ENCODE results near the gene PPP2R5A. TPM values are rescaled to one million over a fixed set of nuclear protein-coding genes. Genes with fewer than 3 reads are reported as not detected.

The PPP2R5A gene
- total RNA-seq, 2 donors from 2014 or later: 40.7 to 41.4 TPM

- Histone ChIP-seq H3K27me3 (ENCODE audit: control insufficient read depth, insufficient read depth, low read length, poor library complexity, severe bottlenecking) (no peaks in the 10 kb centered on the region), H3K4me3 (ENCODE audit: low read length) (no peak overlapping the region), H3K9ac (ENCODE audit: extremely low read depth, low read length, poor library complexity, severe bottlenecking) (no peak overlapping the region), H3K27ac (ENCODE audit: low read depth, low read length) (no peak overlapping the region), H3K9me3 (ENCODE audit: control insufficient read depth, low read length) (peaks cover 14% of the 10 kb centered on the region), H3K36me3 (ENCODE audit: control insufficient read depth, insufficient read depth, low read length) (peaks cover 61% of the 10 kb centered on the region), H3K4me1 (ENCODE audit: control insufficient read depth, insufficient read depth, low read length) (peaks cover 6% of the 10 kb centered on the region)
- WGBS, 2 experiments (ENCODE audit: insufficient coverage in 1 of 2, insufficient read length in 1 of 2): 43% methylated on average over 3 of the region's 3 CpGs; no CpG with 5 or more reads in 1 of the 2 experiments
- TF ChIP-seq, protein P1, sequence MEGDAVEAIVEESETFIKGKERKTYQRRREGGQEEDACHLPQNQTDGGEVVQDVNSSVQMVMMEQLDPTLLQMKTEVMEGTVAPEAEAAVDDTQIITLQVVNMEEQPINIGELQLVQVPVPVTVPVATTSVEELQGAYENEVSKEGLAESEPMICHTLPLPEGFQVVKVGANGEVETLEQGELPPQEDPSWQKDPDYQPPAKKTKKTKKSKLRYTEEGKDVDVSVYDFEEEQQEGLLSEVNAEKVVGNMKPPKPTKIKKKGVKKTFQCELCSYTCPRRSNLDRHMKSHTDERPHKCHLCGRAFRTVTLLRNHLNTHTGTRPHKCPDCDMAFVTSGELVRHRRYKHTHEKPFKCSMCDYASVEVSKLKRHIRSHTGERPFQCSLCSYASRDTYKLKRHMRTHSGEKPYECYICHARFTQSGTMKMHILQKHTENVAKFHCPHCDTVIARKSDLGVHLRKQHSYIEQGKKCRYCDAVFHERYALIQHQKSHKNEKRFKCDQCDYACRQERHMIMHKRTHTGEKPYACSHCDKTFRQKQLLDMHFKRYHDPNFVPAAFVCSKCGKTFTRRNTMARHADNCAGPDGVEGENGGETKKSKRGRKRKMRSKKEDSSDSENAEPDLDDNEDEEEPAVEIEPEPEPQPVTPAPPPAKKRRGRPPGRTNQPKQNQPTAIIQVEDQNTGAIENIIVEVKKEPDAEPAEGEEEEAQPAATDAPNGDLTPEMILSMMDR (conservative IDR thresholded peaks at IDR 0.05): peak; percentile 98
- peaks cover 58% of the 10 kb centered on the region for H3K36me3 Mint-ChIP-seq (ENCODE audit: low read depth)
- H3K9me3 Mint-ChIP-seq: peaks cover 7% of the 10 kb centered on the region
- no peaks in the 10 kb centered on the region for H3K27me3 Mint-ChIP-seq (ENCODE audit: insufficient read depth)
- DNase-seq: peak; percentile 86
- peaks cover 12% of the 10 kb centered on the region for H3K4me1 Mint-ChIP-seq
- H3K27ac Mint-ChIP-seq: peak overlapping the region; percentile 30
- no peak overlapping the region for H3K4me3 Mint-ChIP-seq
These were observed 82.9 kb downstream of the PPP2R5A start for GRCh38 chr1:212368073-212368484.

- Histone ChIP-seq H3K4me3 (ENCODE audit: low read length) (no peak overlapping the region), H3K27ac (ENCODE audit: low read depth, low read length) (no peak overlapping the region), H3K9ac (ENCODE audit: extremely low read depth, low read length, poor library complexity, severe bottlenecking) (no peak overlapping the region), H3K4me1 (ENCODE audit: control insufficient read depth, insufficient read depth, low read length) (no peaks in the 10 kb centered on the region), H3K36me3 (ENCODE audit: control insufficient read depth, insufficient read depth, low read length) (peaks cover 76% of the 10 kb centered on the region), H3K27me3 (ENCODE audit: control insufficient read depth, insufficient read depth, low read length, poor library complexity, severe bottlenecking) (no peaks in the 10 kb centered on the region), H3K9me3 (ENCODE audit: control insufficient read depth, low read length) (peaks cover 20% of the 10 kb centered on the region)
- peaks cover 72% of the 10 kb centered on the region for H3K36me3 Mint-ChIP-seq (ENCODE audit: low read depth)
- WGBS, 2 experiments (ENCODE audit: insufficient coverage in 1 of 2, insufficient read length in 1 of 2): 75 to 91% methylated on average over 4 to 5 of the region's 5 CpGs
- no peaks in the 10 kb centered on the region for H3K4me1 Mint-ChIP-seq
- no peak overlapping the region for H3K27ac Mint-ChIP-seq
- TF ChIP-seq, protein P1 (conservative IDR thresholded peaks at IDR 0.05): peak; percentile 19
- H3K27me3 Mint-ChIP-seq (ENCODE audit: insufficient read depth): no peaks in the 10 kb centered on the region
- no peak for DNase-seq
- no peak overlapping the region for H3K4me3 Mint-ChIP-seq
- peaks cover 12% of the 10 kb centered on the region for H3K9me3 Mint-ChIP-seq
These were observed 90.8 kb downstream of the PPP2R5A start for GRCh38 chr1:212375986-212376385.

GRCh38 chr1:212377644-212378043, 92.4 kb downstream of the PPP2R5A start:
- Mint-ChIP-seq H3K4me3 (no peak overlapping the region), H3K9me3 (peaks cover 8% of the 10 kb centered on the region), H3K36me3 (ENCODE audit: low read depth) (peaks cover 66% of the 10 kb centered on the region)

More at GRCh38 chr1:212377644-212378043, 92.4 kb downstream of the PPP2R5A start:
- Mint-ChIP-seq H3K27me3 (ENCODE audit: insufficient read depth) (no peaks in the 10 kb centered on the region), H3K27ac (peak overlapping the region; percentile 48), H3K4me1 (no peaks in the 10 kb centered on the region)
- H3K27ac ChIP-seq (ENCODE audit: low read depth, low read length): no peak overlapping the region
- H3K4me1 ChIP-seq (ENCODE audit: control insufficient read depth, insufficient read depth, low read length): no peaks in the 10 kb centered on the region
- H3K9me3 ChIP-seq (ENCODE audit: control insufficient read depth, low read length): peaks cover 16% of the 10 kb centered on the region
- H3K36me3 ChIP-seq (ENCODE audit: control insufficient read depth, insufficient read depth, low read length): peaks cover 76% of the 10 kb centered on the region
- H3K27me3 ChIP-seq (ENCODE audit: control insufficient read depth, insufficient read depth, low read length, poor library complexity, severe bottlenecking): no peaks in the 10 kb centered on the region
- WGBS, 2 experiments (ENCODE audit: insufficient coverage in 1 of 2, insufficient read length in 1 of 2): 96% methylated on average over 3 of the region's 3 CpGs; no CpG with 5 or more reads in 1 of the 2 experiments
- TF ChIP-seq, protein P1 (conservative IDR thresholded peaks at IDR 0.05): no peak
- H3K4me3 ChIP-seq (ENCODE audit: low read length): no peak overlapping the region
- no peak overlapping the region for H3K9ac ChIP-seq (ENCODE audit: extremely low read depth, low read length, poor library complexity, severe bottlenecking)
- DNase-seq: no peak

Measured in endodermal cell (in vitro differentiated cells).